Stimulated activated CD8-positive, alpha-beta memory T cell treated with anti-CD3 and anti-CD28 coated beads, Interleukin-2, amount 100 ng/mL, for 48 hours (primary cell): ENCODE measurements around the gene OR6F1.
"Not testable (repeated sequence)": the region's sequence is repeated elsewhere in the genome, so short reads cannot be mapped to it uniquely, and the experiment has no call there.

ENCODE experiments used
- DNase-seq, 2 donors: peaks; one replicate each; pipeline ENCODE4 v3.0.0-alpha.2; 2020; ENCODE audit warnings: low read depth in 2 of 2

The OR6F1 gene

DNA sequence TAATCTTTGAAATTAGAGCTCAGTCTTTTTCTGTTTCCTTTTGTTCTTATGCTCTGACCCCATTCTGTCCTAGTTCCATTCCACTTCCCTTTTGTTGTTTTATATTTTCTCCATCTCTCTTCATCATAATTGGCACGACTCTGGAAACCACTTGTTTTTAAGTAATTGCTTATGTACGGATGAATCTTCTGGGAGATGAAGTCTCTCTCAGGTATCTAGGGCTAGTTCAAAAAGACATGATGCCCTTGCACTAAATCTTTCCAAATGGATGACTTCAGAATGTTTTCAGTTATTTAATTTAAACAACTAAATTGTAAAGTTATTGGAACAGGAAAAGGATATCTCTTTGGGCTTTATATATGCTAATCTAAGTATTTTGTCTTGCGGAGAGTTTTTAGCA, at the start of gene OR6F1:
OR6F1 (minus strand) TSS at position 101 of the 400 bp plus-strand sequence. CDS start 3,891 bp downstream, outside the sequence.
- DNase-seq: no peak

DNA sequence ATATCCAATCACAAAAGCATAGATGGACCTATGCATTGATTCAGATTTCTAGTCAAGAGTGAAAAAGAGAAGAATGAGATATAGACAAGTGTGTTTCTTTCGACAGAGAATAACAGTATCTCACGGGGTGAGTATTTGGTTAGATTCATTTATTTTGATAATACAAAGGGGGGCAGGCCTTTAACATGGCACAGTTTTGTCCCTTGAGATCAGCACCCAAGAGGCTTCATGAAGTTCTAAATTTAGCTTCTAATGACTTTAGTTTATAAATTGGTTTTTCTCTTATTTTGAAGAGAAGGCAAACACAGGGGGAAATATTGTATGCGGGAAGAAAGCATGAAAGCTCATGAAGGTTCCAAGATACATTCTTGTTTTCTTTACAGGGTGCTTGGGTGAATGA, 44.0 kb upstream of the OR6F1 start, which contains the start of gene OR1C1:
OR1C1 (minus strand) TSS at position 101 of the 400 bp plus-strand sequence. CDS start 2,150 bp downstream, outside the sequence.
- DNase-seq: no peak

DNA sequence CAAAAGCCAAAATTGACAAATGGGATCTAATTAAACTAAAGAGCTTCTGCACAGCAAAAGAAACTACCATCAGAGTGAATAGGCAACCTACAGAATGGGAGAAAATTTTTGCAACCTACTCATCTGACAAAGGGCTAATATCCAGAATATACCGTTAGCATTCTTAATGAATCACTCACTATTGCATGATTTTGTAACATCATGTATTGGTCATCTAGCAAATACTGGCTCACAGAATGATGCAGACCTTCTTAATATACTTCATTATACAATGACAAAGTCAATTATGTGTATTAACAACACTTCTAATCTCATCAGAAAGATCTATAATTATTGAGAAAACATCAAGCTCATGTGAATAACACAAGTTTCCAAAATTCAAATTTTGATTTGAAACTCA, 37.9 kb upstream of the OR6F1 start:
- DNase-seq: not testable (repeated sequence)

DNA sequence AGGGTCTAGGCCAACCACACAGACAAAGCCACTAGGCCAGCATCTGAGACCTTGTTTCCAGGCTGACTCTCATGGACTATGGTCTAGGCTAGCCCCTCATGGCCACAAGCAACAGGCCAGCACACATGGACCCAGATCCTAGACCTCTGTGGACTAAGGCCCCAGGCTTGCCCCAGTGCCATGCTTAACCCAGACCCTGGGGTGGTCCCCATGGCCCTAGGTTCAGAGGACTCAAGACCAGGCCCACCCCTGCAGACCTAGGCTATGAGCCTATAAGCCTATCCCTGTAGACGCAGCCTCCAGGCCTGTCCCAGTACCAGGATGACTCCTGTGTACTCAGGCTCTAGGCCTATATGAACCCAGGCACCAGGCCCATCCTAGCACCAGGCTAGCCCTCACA, 33.4 kb upstream of the OR6F1 start:
- no peak for DNase-seq

DNA sequence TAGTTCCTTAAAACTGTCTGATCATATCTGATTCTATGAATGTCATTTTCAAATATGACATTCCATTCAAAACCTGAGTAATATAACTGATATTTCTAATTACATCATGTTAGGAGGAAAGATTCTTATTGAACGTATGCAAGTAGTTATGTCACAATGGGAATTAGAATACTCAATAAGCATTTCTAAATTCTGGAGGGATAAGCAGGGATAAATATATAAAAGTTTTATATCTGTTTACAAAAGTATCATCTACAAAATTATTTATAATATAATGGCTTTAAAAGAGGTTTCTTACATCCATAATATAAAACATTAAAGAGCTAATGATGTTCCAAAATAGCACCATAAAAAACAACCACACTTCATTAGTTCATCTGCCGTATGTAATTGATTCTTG, 31.6 kb upstream of the OR6F1 start, which contains the start of gene OR14A2:
OR14A2 (minus strand) TSS at position 101 of the 400 bp plus-strand sequence.
- DNase-seq: no peak

DNA sequence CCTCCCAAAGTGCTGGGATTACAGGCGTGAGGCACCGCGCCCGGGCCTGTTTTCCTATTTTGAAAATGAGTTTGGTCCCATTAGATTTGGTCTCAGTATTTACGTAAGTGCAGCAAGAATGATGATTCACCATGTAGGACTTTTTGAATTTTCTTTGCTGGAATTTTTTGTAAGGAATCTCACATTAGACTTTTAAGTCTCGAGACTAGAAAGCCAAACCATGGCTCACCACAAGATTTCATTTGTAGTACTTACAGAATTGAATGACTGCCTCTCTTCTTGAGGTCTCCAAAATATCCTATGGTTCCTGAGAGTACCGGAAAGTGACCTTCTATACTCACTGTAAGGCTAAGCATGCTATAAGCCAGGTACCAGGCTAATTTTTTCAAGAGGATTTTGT, 31.2 kb upstream of the OR6F1 start:
- DNase-seq: no peak

DNA sequence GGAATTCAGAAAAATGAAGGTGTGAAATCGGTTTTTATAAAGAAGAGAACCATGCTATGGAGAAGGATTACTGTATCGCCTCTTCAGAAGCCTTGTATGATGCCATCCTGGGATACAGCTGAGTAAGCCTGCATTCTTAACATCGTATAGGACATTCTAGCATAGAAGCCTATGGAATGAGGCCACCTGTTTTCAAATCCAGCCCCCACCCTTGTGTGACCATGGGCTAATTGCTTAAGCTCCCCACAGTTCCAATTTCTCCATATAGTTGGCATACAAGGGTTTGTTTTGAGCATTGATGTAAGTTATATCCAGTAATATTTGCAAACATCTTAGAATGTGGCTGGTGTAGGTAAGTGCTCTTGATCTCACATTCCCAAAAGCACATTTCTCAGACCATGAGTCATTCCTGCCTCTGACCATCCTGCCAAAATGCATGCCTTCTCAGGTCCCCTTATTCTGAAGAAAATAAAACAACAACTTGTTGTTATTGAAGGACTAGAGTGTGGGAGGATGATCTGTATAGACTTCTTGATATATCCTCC, 30.0 kb upstream of the OR6F1 start:
- DNase-seq: no peak

DNA sequence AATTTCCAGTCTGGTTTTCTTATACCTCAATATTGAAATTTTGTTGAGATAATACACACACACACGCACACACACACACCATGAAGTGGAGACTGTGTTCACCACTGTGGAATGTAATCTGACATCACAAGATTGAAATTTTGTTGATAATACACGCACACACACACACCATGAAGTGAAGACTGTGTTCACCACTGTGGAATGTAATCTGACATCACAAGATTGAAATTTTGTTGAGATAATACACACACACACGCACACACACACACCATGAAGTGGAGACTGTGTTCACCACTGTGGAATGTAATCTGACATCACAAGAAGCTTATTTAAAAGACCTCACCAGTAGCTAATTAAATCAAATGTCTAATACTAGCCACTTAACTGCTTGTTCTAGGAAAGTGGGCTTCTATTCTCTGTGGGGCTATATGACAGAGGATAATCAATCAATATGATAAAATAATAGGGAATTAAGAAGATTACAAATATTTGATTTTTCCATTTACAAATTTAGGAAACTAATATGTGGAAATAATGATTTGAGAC, 25.8 kb upstream of the OR6F1 start:
- not testable (repeated sequence) for DNase-seq

DNA sequence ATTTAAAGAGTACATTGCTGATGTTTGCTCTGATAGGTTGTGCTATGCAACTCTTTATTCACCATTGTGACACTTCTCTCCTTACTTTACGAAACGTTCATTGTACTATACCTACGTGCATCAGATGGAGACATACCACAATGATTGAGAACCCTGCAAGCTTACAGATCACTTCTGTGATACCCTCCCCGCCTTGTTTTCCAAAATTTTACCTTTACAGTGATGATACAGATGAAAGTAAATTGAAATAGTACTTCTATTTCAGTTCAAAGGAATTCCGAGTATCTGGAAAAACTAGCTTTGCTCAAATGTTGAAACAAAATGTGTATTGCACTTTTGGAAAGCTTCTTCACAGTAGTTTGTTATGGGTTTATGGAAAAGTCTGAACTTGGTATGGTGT, 25.3 kb upstream of the OR6F1 start:
- no peak for DNase-seq

DNA sequence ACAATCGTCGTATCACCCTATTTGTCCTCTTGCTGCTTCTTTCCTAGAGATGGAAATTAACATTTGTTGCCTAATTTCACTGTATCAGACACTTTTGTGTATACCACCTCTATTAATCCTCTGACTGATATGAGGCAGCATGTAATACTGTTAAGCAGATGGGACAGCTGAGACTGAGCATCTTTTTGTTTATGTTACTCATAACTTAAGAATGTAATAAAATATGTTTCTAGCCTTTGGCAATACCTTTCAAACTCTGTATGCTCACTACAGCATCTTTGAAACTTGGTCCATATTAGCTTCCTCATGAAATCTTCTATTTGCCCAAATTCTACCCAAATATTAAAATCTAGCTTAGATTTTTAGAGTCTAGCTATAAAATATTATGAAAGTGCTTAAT, 24.3 kb upstream of the OR6F1 start:
- no peak for DNase-seq

DNA sequence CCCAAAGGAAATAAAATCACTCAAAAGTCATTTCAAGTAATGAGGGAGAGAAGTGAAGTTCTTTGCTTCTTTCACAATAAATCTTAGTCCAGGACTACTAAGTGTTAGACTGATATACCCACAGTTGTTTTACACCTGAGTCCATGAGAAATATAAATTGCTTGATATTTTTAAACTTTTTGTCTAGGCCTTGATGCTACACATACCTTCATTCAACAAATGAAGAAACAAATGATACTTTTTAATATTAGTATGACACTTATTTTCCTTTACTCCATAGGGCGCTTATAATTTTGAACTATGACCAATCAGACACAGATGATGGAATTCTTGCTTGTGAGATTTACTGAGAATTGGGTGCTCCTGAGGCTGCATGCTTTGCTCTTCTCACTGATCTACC, 21.9 kb upstream of the OR6F1 start, which contains the start of gene OR14K1:
OR14K1 (plus strand) TSS at position 301 of the 400 bp plus-strand sequence; CDS start at position 301, 0 bp downstream.
- DNase-seq: no peak

DNA sequence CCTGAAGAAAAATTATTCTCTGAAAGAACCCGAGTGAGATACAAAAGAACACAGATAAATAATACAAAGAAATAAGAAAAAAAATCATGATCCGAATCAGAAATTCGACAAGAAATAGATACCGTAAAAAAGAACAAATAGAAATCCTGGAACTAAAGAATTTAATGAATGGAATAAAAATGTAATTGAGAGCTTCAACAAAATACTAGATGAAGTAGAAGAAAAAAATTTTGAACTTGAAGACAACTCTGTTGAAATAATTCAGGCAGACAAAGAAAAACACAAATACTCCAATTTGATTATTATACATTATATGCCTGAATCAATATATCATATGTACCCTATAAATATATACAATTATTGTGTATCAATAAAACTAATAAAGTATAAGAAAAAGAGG, 4.8 kb upstream of the OR6F1 start:
- DNase-seq: no peak

DNA sequence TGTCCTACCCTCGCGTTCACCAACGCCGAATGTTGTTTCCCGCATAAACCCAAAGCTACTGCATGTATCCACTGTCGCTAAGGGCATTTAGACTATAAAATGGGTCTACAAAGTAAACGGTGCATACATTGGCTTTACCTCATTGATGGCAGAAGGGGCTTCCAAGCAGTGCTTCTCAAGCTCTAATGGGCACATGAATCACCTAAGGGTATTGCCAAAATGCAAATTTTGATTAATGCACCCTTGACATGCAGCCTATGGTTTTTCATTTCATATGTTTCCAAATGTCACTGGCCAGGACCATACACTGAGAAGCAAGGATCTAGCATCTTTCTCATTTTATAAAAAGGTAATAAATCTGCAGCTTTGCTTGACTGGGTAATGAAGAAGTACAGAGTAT, 2.7 kb downstream of the OR6F1 start:
- no peak for DNase-seq

DNA sequence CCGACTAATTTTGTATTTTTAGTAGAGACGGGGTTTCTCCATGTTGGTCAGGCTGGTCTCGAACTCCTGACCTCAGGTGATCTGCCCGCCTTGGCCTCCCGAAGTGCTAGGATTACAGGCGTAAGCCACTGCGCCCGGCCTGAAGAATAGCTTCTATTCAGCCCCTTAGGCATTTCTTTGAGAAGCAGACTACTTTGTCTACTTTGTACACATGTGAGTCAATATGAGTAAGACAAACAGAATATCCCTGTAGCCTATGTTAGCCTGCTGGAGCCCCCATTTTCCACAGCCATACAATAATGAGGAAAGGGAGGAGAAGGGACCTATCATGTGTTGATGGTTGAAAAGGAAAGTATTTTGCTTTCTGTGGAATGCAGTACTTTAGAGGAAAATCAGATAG, 5.8 kb downstream of the OR6F1 start:
- DNase-seq: not testable (repeated sequence)

DNA sequence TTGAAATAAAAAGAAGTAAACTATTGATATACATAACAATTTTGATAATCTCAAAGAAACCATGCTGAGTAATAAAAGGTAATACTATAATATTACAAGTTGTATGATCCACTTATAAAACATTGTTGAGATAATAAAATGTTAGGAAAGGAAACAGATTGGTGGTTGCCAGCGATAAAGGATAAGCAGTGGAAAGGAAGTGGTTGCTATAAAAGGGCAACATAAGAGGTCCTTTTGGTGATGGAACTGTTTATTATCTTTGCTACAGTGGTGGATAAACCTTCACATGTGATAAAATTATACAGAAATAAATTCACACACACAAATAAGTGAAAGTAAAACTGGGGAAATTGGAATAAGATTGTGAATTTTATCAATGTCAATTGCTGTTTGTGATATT, 15.1 kb downstream of the OR6F1 start:
- DNase-seq: no peak

DNA sequence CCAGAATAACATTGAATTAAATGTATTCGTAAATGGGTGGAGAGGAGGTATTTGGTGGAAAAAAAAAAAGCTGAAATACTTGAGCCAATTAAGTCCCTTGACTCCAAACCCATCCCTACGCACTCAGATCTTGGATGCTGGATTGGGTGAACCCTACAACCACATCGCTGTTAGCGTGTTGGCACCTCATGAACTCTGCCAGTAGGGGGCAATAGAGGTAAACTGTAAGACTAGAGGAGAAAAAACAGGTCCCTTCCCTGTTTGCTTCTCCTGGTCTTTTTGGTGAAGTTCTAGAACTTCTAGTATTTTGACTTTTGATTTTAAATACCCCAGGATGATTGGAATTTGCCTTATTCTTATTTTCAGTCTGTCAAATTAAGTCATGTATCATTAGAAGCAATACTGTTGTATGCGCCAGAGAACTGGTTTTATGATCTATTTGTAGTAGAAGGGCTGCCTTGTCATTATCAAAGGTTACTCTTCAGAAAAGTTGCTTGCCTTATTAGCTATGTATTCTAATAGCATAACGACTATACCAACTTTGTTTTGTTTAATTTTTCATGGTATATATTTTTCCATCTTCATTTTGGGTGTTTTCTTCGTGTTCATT, 35.1 kb downstream of the OR6F1 start:
- peak in 1 of 2 donors; percentile 4 for DNase-seq

DNA sequence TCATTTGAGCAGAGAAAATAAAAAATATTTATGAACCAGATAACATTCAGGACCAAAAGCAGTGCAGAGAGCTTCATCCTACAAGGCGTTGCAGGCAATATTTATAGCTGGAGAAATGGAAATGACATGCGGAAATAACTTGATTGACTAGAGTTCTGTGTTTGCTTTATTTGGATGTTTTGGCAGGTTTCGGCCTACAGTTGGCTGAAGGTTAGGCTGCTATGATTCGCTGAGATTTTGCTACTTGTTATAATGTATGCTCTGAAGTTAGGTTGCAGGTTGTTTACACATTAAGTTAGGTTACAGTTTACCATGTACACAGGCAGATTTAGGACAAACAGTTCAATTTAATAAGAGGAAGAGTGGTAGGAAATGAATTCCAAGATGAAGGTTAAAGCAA, 36.3 kb downstream of the OR6F1 start:
- no peak for DNase-seq

DNA sequence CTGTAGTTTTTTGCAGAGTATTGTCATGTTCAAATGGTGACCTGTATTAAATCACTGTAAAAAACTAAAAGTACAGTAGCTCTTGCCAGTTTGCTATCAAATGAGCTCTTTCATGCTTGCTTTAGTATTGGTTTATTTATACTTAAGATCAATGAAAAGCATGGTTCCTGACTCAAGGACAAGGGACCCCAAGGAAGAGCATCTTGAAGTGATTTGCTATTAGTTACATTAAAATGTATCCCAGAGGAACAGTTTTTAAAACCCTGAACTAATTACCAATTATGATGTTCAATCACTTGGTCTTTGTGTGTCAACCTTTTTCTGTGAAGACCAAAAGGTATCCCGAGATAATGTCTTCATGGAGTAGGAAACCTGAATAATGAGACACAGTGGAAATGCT, 36.8 kb downstream of the OR6F1 start, which contains the start of gene OR13G1:
OR13G1 (minus strand) TSS at position 101 of the 400 bp plus-strand sequence. CDS start 6,698 bp downstream, outside the sequence.
- no peak for DNase-seq

DNA sequence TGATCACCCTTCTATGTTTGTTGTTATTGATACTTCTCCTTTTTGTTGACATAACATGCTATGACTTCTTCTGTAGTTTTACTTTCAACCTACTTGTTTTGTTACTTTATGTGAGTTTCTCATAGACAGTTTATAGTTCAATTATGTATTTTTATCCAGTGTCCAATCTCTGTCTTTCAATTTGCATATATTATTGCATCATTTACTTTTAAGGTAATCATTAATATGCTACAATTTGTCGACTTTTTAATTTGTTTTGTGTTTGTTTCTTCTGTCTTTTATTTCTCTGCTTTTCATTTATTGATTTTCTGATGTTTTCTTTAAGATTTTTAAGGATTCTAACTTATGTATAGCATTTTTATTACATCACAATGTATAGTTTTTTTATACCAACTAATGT, 47.2 kb downstream of the OR6F1 start:
- no peak for DNase-seq
